ENCODE data around the gene BRAP.
"Not testable (repeated sequence)": the region's sequence is repeated elsewhere in the genome, so short reads cannot be mapped to it uniquely, and the experiment has no call there.

Gene BRAP

DNA sequence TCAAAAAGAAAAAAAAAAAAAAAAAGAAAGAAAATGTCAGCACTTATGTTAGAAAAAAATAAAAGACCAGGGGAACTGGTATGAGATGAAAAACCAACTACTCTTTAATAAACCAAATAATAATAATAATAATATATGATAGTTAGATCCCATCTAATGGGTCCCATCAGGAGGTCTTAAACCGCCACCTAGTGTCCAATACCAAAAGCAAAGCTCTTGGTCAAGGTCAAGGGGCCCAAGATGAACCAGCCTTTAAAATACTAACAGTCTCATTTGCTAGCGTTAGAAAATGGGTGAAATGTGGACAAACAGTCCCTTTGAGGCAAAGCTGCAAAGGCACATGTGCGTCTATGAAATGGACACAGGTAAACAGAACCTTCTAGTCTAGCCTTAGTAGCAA, 12.3 kb downstream of the BRAP start:
- DNase-seq, result peak; percentile 26

DNA sequence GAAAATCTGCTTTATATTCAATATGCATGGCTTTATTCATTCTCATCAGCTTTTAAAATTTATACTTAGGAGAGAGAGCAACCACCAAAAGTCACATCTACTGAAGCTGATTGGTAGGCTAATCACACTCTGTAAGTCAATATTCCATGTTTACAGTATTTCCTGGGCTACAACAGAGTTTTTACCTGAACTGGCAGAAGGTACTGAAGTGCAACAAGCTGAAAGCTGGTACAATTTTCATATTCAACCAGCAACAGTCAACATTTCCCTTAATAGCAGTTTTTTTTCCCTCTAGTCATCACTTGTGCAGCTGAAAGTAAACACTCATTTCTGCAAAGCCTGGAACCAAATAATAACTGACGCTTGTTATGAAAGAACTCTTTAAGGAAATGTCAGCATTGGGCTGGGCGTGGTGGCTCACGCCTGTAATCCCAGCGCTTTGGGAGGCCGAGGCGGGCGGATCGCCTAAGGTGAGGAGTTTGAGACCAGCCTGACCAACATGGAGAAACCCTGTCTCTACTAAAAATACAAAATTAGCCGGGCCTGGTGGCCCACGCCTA, 12.9 kb downstream of the BRAP start:
- DNase-seq, result no peak

DNA sequence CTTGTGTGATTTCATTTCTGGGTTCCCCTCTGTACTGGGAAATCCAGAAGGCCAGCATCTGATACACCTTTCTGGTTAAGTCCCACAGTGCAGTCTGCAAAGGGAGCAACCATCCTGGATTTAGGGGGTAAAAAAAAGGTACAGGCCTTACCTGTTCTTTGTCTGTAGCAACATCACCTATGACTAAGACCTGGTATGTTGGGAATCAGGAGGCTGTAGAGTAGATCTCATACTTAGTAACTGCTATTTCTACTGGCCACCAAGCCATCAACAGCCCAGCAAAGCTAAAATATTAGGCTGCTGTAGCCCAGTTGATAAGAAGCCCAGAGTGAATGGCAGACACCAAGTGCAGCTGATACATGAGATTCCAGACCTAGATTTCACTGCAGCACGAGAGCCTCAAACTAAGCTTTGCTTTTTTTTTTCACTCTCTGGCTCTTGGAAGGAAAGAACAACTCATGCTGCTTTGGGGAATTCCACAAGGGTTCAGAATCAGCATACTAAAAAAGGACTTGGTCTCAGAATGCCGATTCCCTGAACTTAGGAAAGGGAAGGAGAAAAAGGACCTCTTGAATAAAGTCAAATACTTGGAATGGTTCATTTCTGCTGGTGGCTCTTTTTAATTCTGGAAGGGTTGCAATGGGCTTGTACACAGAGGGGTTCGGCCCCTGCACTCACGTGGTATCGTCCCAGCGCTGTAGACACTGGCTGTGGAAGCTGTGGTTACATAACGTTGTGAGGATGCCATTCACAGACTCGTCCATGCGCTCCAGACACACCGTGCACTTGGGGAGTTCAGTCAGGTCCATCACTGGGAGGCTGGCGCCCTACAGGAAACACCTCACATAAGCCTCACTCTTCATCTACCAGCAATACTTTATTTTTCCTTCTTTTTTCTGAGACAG, 20.5 kb downstream of the BRAP start:
- no peak for DNase-seq

DNA sequence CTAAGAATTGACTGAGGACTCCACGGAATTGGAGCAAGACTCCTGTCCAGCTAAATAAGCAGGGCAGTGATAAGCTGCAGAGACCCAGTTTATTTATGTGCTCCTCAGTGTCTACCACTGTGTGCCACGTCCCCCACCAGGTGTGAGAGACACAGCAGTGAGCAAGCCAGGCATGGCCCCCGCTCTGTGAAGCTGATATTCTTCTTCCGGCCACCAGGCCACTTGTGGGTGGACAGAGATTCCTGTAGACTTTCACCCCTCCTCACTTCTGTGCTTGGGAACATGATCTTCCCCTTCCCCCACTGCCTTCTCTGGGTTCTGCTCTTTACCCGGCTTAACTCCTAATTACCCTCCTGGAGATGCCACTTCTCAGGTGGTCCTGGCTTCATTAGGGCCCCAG, 21.3 kb downstream of the BRAP start:
- DNase-seq, result no peak

DNA sequence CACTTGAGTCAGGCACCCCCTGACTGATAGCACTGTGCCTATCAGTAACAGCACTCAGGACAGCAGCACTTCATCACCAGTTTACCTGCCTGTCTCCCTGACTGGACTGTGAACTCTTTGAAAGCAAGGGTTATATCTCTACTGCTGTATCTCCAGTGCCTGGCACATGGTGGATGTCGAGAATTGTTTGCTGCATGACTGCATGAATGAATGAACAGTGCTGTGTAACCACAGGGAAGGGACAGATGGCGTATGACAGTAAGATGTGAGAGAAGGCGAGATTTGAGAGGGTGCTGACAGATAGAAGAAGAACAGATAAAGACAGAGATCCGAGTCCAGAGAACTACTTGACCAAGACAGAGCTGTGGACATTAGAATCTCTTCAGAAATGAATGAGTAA, 29.7 kb downstream of the BRAP start:
- DNase-seq, result peak; percentile 50

DNA sequence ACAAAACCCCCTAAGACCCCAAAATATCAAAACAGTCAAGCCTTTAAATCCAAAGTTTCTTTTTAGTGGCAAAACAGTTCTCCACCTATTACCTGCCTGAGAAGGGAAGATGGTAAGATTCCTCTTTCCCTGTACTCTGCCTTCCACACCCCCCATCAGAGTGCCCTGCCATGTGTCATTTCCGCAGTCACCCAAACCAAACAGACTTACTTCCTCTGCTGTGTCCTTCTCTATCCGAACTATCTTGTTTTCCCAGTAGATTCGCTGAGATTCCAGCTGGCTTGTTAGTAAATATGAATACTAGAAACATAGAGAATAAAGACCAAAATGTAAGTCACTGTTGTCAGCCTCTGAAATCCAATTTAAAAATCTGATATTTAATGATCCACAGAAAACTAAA, 30.4 kb downstream of the BRAP start:
- DNase-seq, result no peak

DNA sequence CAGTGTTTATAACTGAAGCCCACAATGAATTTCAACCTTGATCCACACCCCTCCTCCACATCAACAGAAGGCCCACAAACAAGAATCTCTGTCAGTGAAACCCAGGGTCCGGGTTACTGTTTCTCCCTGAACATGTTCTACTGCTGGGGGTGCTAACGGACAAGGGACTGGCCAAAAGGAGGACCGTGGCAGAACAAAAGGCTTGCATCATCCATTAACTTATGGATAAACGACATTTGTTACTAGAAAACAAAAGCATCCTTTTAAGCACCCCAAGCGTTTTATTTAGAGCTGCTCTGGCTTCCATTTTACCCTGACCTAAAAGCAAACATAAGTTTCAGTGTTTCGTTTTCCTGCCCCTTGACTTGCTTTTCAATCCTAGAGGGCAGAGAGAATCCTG, 32.2 kb downstream of the BRAP start:
- DNase-seq, result no peak

DNA sequence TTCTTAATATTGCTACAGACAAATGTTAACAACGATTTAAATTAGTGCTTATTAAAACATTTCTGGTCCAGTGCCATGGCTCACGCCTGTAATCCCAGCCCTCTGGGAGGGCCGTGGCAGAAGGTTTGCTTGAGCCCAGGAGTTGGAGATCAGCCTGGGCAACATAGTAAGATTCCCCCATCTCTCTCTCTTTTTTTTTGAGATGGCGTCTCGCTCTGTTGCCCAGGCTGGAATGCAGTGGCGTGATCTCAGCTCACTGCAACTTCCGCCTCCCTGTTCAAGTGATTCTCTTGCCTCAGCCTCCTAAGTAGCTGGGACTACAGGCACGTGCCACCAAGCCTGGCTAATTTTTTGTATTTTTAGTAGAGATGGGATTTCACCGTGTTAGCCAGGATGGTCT, 33.2 kb downstream of the BRAP start:
- DNase-seq, result not testable (repeated sequence)

DNA sequence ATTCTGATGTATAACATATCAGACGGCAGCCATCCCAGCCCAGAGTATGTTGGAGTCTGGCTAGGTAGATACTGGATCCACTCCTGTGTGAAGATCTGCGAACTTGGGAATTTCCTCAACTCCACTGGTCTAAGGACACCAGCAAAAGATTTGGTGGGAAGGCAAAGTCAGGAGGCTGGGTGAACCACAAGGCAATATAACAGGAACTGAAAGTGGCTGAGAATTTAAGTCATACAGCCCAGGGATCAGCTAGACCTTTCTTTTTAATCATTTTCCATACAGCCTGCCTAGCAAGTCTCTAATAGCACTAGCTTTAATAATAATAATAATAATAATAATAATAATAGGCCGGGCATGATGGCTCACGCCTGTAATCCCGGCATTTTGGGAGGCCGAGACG, 34.8 kb downstream of the BRAP start:
- no peak for DNase-seq

DNA sequence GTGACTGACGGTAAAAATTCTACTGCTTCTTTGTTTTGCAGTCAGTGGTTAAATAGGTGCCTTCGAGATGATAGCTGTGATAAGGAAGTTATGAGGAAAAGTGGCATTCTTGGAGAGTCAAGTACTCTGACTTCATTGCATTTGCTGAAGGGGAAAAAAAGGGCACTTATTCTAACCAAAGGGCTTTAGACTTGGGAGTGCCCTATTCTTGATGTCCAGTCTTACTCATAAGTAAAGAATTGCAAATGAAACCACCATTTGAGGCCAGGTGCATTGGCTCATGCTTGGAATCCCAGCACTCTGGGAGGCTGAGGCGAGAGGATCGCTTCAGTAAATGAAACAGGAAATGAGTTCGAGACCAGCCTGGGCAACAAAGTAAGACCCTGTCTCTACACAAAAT, 40.3 kb downstream of the BRAP start:
- no peak for DNase-seq

DNA sequence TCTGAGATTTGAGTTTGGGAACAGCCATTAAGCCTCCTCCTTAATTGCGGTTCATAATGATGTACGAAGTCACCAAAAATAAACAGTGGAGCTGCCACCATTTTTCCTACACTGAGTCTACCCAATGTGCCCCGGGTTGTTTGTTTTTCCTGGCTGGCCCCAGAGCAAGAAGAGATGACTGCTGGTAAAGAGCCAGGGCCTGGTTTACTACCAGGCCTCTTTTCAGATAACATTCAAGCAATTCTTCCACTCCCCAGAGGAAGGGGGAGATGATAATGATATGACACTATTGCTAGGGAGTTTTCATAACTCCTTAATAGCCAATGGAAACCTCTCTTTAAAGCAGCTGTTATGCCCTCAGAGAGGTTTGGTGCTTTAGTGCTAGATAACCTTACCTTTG, 42.3 kb downstream of the BRAP start:
- peak; percentile 19 for DNase-seq

DNA sequence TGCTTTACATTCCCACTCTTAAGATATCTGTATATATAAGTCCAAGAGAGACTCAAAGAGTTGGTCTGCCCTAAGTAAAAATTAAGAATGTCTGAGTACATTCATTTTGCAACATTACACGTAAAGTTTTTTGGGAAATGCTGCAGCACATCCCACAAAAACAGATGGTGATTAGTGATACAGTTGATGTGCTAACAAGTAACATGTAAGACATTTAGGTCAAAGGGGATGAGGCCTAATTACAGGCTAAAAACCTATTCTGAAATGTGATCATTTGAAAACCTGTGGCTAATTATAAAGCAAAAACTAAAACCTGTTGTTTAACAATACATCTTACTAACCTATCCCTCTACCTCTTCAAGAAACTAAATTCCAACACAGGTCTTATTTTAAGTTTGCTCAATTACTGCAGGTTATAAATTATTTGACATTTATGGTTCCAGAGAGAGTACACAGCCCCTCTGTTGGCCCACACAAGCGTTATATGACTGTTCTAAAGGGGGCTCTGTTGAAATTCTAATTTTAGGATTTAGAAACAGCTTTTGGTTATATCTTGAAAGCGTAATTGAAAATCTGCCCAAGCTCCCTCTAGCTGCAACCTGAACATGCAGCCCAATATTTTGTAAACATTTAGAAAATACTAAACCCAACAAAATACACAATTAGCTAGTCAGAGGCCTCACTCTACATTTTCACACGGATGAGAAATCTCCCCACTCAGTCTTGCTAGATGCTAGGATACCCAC, 42.9 kb downstream of the BRAP start:
- DNase-seq, result no peak

DNA sequence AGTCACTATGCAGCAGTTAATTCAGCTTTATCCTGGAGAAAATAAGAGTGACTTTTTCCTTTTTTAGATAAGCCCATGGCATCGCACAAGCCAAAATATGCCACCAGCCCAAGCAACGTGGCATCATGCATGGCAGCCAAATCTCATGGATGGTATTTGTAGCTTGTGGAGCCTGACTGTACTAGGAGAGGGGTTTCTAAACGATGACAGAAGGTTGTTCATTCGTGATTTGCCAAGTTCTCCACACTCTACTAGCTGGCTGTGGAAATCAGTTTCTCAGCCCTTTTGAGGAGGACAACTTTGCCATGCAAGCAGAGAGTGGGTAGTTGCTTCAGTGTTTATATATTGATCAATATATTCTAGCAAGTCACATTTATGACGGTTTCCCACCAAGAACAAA, 45.2 kb downstream of the BRAP start:
- no peak for DNase-seq

DNA sequence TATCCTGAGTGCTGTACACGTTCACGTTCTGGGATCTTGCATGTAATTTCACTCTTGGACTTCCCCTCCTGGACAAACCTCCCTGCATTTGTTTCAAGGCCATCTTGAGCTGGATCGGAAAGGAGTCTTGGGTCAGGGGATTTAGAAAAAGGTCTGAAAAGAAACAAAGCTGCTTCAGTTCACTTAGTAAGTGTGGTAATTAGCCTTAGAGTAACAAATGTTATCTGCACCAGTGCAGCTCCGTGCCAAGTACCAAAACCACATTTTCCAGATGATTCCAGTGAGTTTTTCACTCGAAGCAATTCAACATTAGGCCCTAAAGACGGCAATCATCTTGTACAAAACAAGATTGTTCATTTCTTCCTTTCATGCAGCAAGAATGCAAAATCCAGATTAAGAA, 47.2 kb downstream of the BRAP start:
- DNase-seq, result peak; percentile 25

DNA sequence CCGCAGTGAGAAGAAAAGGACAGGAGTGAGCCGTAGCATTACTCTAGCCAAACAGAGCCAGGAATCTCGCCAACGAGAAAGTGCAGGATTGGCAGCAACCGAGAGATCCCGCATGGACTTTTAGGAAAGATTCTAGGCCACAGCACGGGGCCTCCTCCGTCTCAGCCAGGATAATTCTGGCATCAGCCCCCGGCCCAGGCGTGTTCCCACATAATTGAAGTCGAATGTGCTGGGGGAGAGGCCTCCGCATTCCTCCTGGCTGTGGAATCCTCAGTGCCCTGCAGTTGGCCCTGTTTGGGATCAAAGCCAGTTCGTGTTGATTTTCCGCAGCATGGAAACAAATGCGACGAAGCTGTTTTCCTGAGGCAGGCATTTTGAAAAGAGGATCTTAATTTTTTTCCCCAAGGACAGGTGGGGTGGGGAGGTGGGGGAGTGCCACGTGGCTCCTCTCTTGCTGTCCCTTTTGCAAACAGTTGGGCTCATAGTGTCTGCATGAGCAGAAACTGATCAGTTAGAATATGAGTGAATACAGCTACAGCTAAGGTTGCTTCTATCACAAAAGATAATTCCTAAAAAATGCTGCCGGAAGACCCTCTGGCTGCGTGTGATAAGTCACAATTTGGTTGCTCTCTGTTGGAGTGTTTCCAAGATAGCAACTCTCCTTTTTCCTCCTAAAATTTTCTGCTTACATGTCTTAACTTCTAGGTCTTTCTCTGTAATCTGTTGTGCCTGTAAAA, 49.4 kb downstream of the BRAP start:
- DNase-seq, result peak; percentile 93

DNA sequence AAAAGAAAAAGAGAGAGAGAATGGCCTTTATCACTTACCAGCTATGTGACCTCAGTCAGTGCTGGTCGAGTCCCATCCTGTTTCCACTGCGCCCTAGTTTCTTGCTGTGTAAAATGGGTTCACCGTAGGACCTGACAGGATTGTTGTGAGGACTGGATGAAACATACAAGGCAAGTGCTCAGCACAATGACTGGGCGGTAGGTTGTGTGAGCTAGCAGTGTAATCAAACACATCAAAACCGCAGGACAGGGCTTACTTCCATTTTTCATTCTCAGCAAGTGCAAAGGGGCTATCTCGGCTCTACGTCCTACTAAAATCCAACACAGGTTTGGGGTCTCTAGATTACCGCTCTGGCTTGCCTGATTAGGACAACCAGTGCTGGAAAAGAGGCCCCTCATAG, 50.2 kb downstream of the BRAP start:
- DNase-seq, result peak; percentile 77

DNA sequence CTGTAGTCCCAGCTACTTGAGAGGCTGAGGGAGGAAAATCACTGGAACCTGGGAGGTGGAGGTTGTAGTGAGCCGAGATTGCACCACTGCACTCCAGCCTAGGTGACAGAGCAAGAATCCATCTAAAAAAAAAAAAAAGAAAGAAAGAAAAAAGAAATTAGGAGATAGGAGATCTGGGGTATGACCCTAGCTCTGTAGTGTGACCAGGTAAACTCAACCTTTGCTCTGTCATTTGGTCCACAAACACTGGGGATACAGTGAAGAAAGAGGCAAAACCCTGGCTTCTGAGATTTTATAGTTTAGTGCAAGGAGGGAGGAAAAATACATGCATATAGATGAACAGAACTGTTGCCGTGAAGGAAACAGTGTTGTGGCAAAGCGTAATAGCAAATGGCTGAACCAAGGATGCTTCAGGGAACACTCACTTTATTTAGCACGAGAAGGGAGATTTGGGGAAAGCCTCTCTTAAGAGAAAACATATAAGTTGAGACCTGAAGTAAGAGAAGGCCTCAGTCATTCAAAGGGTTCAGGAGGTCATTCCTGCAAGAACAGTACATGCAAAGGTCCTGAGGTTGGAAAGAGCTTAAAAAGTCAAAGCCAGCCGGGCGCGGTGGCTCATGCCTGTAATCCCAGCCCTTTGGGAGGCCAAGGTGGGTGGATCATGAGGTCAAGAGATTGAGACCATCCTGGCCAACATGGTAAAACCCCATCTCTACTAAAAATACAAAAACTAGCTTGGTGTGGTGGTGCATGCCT, 57.1 kb downstream of the BRAP start:
- no peak for DNase-seq

DNA sequence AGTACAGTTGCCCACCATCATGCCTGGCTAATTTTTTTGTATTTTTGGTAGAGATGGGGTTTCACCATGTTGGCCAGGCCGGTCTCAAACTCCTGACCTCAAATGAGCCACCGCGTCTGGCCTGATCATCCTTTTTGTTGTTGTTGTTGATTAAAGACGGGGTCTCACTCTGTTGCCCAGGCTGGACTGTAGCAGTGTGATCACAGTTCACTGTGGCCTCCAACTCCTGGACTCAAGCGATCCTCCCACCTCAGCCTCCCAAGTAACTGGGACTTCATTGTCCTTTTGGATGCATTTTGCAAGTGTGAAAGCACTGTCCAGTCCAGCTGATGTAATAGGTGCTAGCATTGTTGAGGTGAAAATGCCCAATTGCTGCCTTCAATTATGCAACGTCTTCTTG, 59.5 kb downstream of the BRAP start:
- no peak for DNase-seq

DNA sequence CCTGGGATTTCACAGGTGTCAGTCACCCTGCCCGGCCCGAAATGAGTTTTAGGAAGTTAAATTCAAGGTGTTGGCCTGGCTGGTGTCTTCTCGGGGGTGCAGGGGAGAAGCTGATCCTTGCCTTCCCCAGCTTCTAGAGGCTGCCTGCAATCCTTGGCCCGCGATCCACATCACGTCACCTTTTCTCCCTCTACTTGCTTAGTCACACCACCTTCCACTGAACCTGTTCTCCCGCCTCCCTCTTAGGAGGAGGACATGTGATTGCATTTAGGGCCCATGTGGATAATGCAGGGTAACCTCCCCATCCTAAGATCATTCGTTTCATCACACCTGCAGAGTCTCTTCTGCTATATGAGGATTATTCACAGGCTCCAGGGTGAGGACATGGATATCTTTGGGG, 61.2 kb downstream of the BRAP start:
- DNase-seq, result no peak

DNA sequence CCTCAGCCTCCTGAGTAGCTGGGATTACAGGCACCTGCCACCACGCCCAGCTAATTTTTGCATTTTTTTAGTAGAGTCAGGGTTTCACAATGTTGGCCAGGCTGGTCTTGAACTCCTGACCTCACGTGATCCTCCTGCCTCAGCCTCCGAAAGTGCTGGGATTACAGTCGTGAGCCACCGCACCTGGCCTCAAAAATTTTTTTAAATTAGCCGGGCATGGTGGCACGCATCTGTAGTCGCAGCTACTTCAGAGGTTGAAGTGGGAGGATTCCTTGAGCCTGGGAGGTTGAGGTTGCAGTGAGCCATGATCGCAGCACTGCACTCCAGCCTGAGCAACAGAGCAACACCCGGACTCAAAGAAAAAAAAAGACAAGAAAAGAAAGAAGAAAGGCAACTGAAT, 67.9 kb downstream of the BRAP start:
- not testable (repeated sequence) for DNase-seq

DNA sequence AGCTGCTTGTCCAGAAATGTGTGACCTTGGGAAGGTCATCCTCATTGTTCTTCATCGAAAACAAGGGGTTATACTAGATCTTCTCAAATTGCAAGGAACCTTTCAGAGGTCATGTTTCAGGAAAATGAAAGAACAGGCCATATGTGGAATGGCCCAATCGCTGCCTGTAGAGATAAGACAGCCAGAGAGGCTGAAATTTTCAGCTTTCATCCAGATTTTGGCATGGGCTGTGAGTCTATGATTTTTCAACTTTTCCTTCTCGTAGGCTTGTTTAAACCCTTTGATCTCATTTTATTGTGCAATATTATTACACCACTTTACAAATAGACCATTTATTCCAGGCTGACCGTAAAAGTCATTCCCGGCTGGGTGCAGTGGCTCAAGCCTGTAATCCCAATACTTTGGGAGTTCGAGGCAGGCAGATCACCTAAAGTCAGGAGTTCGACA, 69.6 kb downstream of the BRAP start:
- no peak for DNase-seq

DNA sequence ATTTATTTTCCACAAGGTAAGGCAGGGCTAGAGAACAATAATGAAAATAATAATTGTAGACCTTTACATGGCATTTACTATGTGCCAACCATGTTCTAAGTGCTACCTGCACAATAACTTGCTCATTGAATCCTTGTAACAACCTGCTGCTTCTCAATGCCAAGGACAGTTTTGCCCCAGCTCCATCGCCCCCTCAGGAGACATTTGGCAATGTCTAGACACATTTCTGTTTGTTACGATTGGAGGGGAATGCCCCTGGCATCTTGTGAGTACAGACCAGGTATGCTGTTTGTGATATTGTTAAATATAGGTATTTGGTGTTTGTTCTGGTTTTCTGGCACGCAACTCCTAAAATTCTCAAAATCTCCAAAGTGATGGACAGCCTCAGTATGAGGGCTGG, 78.5 kb downstream of the BRAP start:
- DNase-seq, result no peak
